RPMI8226 (cell line): ENCODE results near the gene ETS1.

Source experiments
- DNase-seq: peaks from one replicate; pipeline ENCODE4 v3.0.0-alpha.2; 2015

The ETS1 gene

GRCh38 chr11:128478305-128478704, 109.1 kb downstream of the ETS1 start:
- no peak for DNase-seq

GRCh38 chr11:128477811-128478210, 109.5 kb downstream of the ETS1 start:
- DNase-seq = no peak

GRCh38 chr11:128477278-128477677, 110.1 kb downstream of the ETS1 start:
- DNase-seq = no peak

- no peak for DNase-seq
These were observed 110.6 kb downstream of the ETS1 start for GRCh38 chr11:128476729-128477128.

- no peak for DNase-seq
These were observed 111.3 kb downstream of the ETS1 start for GRCh38 chr11:128476049-128476448.

GRCh38 chr11:128474036-128474874, 113.1 kb downstream of the ETS1 start:
- DNase-seq = no peak

GRCh38 chr11:128473636-128474035, 113.7 kb downstream of the ETS1 start:
- DNase-seq = peak; percentile 54

GRCh38 chr11:128472128-128473089, 114.9 kb downstream of the ETS1 start:
- DNase-seq = peak; percentile 32

GRCh38 chr11:128471138-128471661, 116.2 kb downstream of the ETS1 start:
- peak; percentile 83 for DNase-seq

- DNase-seq = no peak
These were observed 117.3 kb downstream of the ETS1 start for GRCh38 chr11:128470081-128470480.

- DNase-seq = peak; percentile 87
These were observed 118.1 kb downstream of the ETS1 start for GRCh38 chr11:128469220-128469619.

- DNase-seq = no peak
These were observed 119.2 kb downstream of the ETS1 start for GRCh38 chr11:128468111-128468510.

- DNase-seq = no peak
These were observed 119.7 kb downstream of the ETS1 start for GRCh38 chr11:128467610-128468041.

- no peak for DNase-seq
These were observed 120.3 kb downstream of the ETS1 start for GRCh38 chr11:128467041-128467440.

- no peak for DNase-seq
These were observed 121.2 kb downstream of the ETS1 start for GRCh38 chr11:128465946-128466705.

- no peak for DNase-seq
These were observed 121.8 kb downstream of the ETS1 start for GRCh38 chr11:128465531-128465930.

- DNase-seq = no peak
These were observed 122.4 kb downstream of the ETS1 start for GRCh38 chr11:128464878-128465450.

- no peak for DNase-seq
These were observed 123.4 kb downstream of the ETS1 start for GRCh38 chr11:128463979-128464378.

- DNase-seq = no peak
These were observed 124.0 kb downstream of the ETS1 start for GRCh38 chr11:128463371-128463829.

GRCh38 chr11:128462922-128463321, 124.4 kb downstream of the ETS1 start:
- DNase-seq = no peak

- DNase-seq = no peak
These were observed 125.2 kb downstream of the ETS1 start for GRCh38 chr11:128462189-128462588.

GRCh38 chr11:128458321-128458720, 129.0 kb downstream of the ETS1 start:
- DNase-seq = no peak
